CD14-positive monocyte (primary cell): ENCODE results near the gene PIH1D1. TPM values are rescaled to one million over a fixed set of nuclear protein-coding genes. Genes with fewer than 3 reads are reported as not detected.
A peak's percentile ranks its signal among the peaks of the same experiment; 100 is the strongest.

Experiments used
- DNase-seq, 3 donors: peaks; one replicate each; pipeline ENCODE4 v3.0.0-alpha.2; 2011 to 2022
- H2AFZ ChIP-seq: 2 replicates; pipeline ENCODE4 v1.6.0; 2012; ENCODE audit warnings: mild to moderate bottlenecking, low read depth, low read length, inconsistent platforms; ENCODE audit not compliant: insufficient read depth, poor library complexity, severe bottlenecking
- H3K27ac ChIP-seq, 2 donors: 1 replicate in 1 of 2; 2 replicates in 1 of 2; pipeline ENCODE4 v1.5.1; 2012 to 2013; ENCODE audit warnings: low read length in 2 of 2, control low read depth in 1 of 2, inconsistent platforms in 1 of 2, low read depth in 1 of 2, mild to moderate bottlenecking in 1 of 2
- H3K27me3 ChIP-seq, 2 donors: one replicate each; pipeline versions ENCODE4 v1.6.0 to v1.6.1; 2011 to 2013; ENCODE audit warnings: low read length in 2 of 2; ENCODE audit not compliant: control insufficient read depth in 2 of 2, insufficient read depth in 2 of 2
- H3K36me3 ChIP-seq, 2 donors: replicated peaks in 1 of 2; 1 replicate in 1 of 2; 2 replicates in 1 of 2; pipeline versions ENCODE4 v1.5.1 to v1.6.1; 2012 to 2013; ENCODE audit warnings: low read length in 2 of 2, control low read depth in 1 of 2, inconsistent platforms in 1 of 2, mild to moderate bottlenecking in 1 of 2; ENCODE audit not compliant: insufficient read depth in 2 of 2, control insufficient read depth in 1 of 2
- H3K4me1 ChIP-seq, 2 donors: 1 replicate in 1 of 2; 2 replicates in 1 of 2; pipeline versions ENCODE4 v1.5.1 to v1.6.1; 2012 to 2013; ENCODE audit warnings: low read length in 2 of 2, control low read depth in 1 of 2, inconsistent platforms in 1 of 2, mild to moderate bottlenecking in 1 of 2, moderate library complexity in 1 of 2; ENCODE audit not compliant: insufficient read depth in 2 of 2, control insufficient read depth in 1 of 2
- H3K4me2 ChIP-seq: replicated peaks from 2 replicates; pipeline ENCODE3; 2012; ENCODE audit warnings: low read length, moderate library complexity, mild to moderate bottlenecking; ENCODE audit not compliant: poor library complexity, severe bottlenecking; ENCODE audit errors: extremely low read depth
- H3K4me3 ChIP-seq, 3 experiments: fragments of 200-600 bp in 1 of 3; sonication (generic) in 1 of 3; replicated peaks in 1 of 3; 1 replicate in 2 of 3; 2 replicates in 1 of 3; pipeline ENCODE4 v1.5.1; 2011 to 2013; ENCODE audit warnings: low read length in 3 of 3, mild to moderate bottlenecking in 3 of 3, control low read depth in 2 of 3, low read depth in 2 of 3, inconsistent platforms in 1 of 3, moderate library complexity in 1 of 3
- H3K79me2 ChIP-seq: 2 replicates; pipeline ENCODE4 v1.6.0; 2012; ENCODE audit warnings: mild to moderate bottlenecking, control low read depth, inconsistent platforms, low read length, moderate library complexity; ENCODE audit not compliant: insufficient read depth
- H3K9ac ChIP-seq: 2 replicates; pipeline ENCODE4 v1.6.0; 2017; ENCODE audit warnings: low read length, mild to moderate bottlenecking; ENCODE audit not compliant: insufficient read depth, poor library complexity, severe bottlenecking
- H3K9me3 ChIP-seq, 2 donors: replicated peaks in 1 of 2; 1 replicate in 1 of 2; 2 replicates in 1 of 2; pipeline versions ENCODE4 v1.5.1 to v1.6.1; 2012 to 2013; ENCODE audit warnings: low read length in 2 of 2, control low read depth in 1 of 2; ENCODE audit not compliant: control insufficient read depth in 1 of 2, insufficient read depth in 1 of 2
- H4K20me1 ChIP-seq: 2 replicates; pipeline ENCODE4 v1.6.0; 2012; ENCODE audit warnings: mild to moderate bottlenecking, low read length, control low read depth, moderate library complexity; ENCODE audit not compliant: insufficient read depth
- H3K27ac Mint-ChIP-seq, 7 donors: one replicate each; pipeline ENCODE4 v1.8.0; 2020; ENCODE audit warnings: mild to moderate bottlenecking in 7 of 7, mixed read lengths in 7 of 7, moderate library complexity in 6 of 7, inconsistent platforms in 2 of 7
- H3K27me3 Mint-ChIP-seq, 3 donors: one replicate each; pipeline ENCODE4 v1.8.0; 2021 to 2022; ENCODE audit warnings: low read depth in 3 of 3, mild to moderate bottlenecking in 3 of 3, mixed read lengths in 3 of 3, moderate library complexity in 3 of 3, inconsistent platforms in 1 of 3
- H3K36me3 Mint-ChIP-seq, 2 donors: one replicate each; pipeline ENCODE4 v1.8.0; 2020; ENCODE audit warnings: mixed read lengths in 2 of 2, inconsistent platforms in 1 of 2, mild to moderate bottlenecking in 1 of 2
- H3K4me1 Mint-ChIP-seq: one replicate; pipeline ENCODE4 v1.8.0; 2020; ENCODE audit warnings: mild to moderate bottlenecking, mixed read lengths
- H3K4me3 Mint-ChIP-seq, 2 donors: one replicate each; pipeline ENCODE4 v1.8.0; 2020; ENCODE audit warnings: mild to moderate bottlenecking in 2 of 2, mixed read lengths in 2 of 2, moderate library complexity in 1 of 2
- H3K9me3 Mint-ChIP-seq, 7 donors: one replicate each; pipeline ENCODE4 v1.8.0; 2020 to 2022; ENCODE audit warnings: mixed read lengths in 7 of 7, mild to moderate bottlenecking in 6 of 7, moderate library complexity in 6 of 7, inconsistent platforms in 2 of 7
- WGBS: methylation state at CpG from one replicate; pipeline ENCODE4 v1.1.5; 2013; ENCODE audit warnings: missing lambda C conversion rate; ENCODE audit not compliant: insufficient coverage; 5-methylcytosine and 5-hydroxymethylcytosine counted together
- intact Hi-C, 2 donors: fragments of 100-400 bp; cut with micrococcal nuclease; formaldehyde crosslinking; loops; one replicate each; pipeline versions ENCODE4 v1.15.0 to v1.15.1; 2023
- polyA plus RNA-seq, 3 donors: library from polyadenylated mRNA; depleted of rRNA in 1 of 3; unstranded in 2 of 3; stranded (reverse) in 1 of 3; fragments of 300-500 nt in 2 of 3; fragments of >200 nt in 1 of 3; fragmentation: Illumina TruSeq in 2 of 3; gene quantifications; 1 replicate in 2 of 3; 2 replicates in 1 of 3; pipeline ENCODE4 v1.2.3, GENCODE V29; 2012 to 2021
- TF ChIP-seq, protein P1 (sequence below): fragments of 200-600 bp; IDR thresholded peaks from one replicate; pipeline ENCODE4 v1.8.0; 2022; ENCODE audit warnings: antibody characterized with exemption, mild to moderate bottlenecking

The PIH1D1 gene
- polyA plus RNA-seq, 3 donors, result 62.3 to 102 (median 83.9) TPM

- Mint-ChIP-seq H3K4me1 (peaks cover 28% of the 10 kb centered on the region), H3K36me3 (no peaks in the 10 kb centered on the region), H3K9me3 (peaks cover 0 to 5% (median 0%) of the 10 kb centered on the region in 7 donors), H3K27me3 (peaks cover 4 to 11% (median 8%) of the 10 kb centered on the region in 3 donors), H3K27ac (peak overlapping the region; percentile 34 to 87 (median 79)), H3K4me3 (peak overlapping the region in 1 of 2 donors; percentile 59)
- peak overlapping the region; percentile 35 for H3K4me2 ChIP-seq
- H3K36me3 ChIP-seq, result no peaks in the 10 kb centered on the region
- no peaks in the 10 kb centered on the region for H3K27me3 ChIP-seq
- no peaks in the 10 kb centered on the region for H3K79me2 ChIP-seq
- TF ChIP-seq, protein P1, sequence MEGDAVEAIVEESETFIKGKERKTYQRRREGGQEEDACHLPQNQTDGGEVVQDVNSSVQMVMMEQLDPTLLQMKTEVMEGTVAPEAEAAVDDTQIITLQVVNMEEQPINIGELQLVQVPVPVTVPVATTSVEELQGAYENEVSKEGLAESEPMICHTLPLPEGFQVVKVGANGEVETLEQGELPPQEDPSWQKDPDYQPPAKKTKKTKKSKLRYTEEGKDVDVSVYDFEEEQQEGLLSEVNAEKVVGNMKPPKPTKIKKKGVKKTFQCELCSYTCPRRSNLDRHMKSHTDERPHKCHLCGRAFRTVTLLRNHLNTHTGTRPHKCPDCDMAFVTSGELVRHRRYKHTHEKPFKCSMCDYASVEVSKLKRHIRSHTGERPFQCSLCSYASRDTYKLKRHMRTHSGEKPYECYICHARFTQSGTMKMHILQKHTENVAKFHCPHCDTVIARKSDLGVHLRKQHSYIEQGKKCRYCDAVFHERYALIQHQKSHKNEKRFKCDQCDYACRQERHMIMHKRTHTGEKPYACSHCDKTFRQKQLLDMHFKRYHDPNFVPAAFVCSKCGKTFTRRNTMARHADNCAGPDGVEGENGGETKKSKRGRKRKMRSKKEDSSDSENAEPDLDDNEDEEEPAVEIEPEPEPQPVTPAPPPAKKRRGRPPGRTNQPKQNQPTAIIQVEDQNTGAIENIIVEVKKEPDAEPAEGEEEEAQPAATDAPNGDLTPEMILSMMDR, result no peak
- H2AFZ ChIP-seq, result peak overlapping the region; percentile 75
- peak overlapping the region; percentile 24 to 29 for H3K27ac ChIP-seq
- intact Hi-C loops, result no loop called here
- peak overlapping the region in 1 of 3 experiments; percentile 40 for H3K4me3 ChIP-seq
- H3K9ac ChIP-seq, result no peak overlapping the region
- peak; percentile 41 to 70 (median 68) for DNase-seq
- 49% methylated on average over 2 of the region's 5 CpGs for WGBS
- H3K9me3 ChIP-seq, result no peaks in the 10 kb centered on the region
- H4K20me1 ChIP-seq, result no peaks in the 10 kb centered on the region
- peaks cover 15 to 17% of the 10 kb centered on the region in 2 donors for H3K4me1 ChIP-seq
Measured at GRCh38 chr19:49409441-49410029, 42.1 kb downstream of the PIH1D1 start.

GRCh38 chr19:49408816-49409440 lies 42.7 kb downstream of the PIH1D1 start:
- Mint-ChIP-seq H3K4me1 (peaks cover 28% of the 10 kb centered on the region), H3K27me3 (peaks cover 4 to 11% (median 8%) of the 10 kb centered on the region in 3 donors), H3K36me3 (no peaks in the 10 kb centered on the region), H3K27ac (peak overlapping the region in 6 of 7 donors; percentile 12 to 87 (median 79)), H3K4me3 (peak overlapping the region in 1 of 2 donors; percentile 59), H3K9me3 (peaks cover 0 to 5% (median 0%) of the 10 kb centered on the region in 7 donors)
- Histone ChIP-seq H3K27me3 (no peaks in the 10 kb centered on the region), H4K20me1 (no peaks in the 10 kb centered on the region), H3K9me3 (no peaks in the 10 kb centered on the region), H3K36me3 (no peaks in the 10 kb centered on the region), H3K79me2 (no peaks in the 10 kb centered on the region), H3K4me2 (peak overlapping the region; percentile 35), H2AFZ (peak overlapping the region; percentile 75), H3K27ac (peak overlapping the region; percentile 24 to 29), H3K4me3 (peak overlapping the region in 1 of 3 experiments; percentile 40), H3K4me1 (peaks cover 15 to 17% of the 10 kb centered on the region in 2 donors), H3K9ac (no peak overlapping the region)
- peak in 2 of 3 donors; percentile 12 to 46 for DNase-seq
- intact Hi-C loops, result no loop called here
- 74% methylated on average over 7 of the region's 8 CpGs for WGBS
- TF ChIP-seq, protein P1, result no peak
